Measurements from ENCODE around the gene NUDT16.

Gene NUDT16

DNA sequence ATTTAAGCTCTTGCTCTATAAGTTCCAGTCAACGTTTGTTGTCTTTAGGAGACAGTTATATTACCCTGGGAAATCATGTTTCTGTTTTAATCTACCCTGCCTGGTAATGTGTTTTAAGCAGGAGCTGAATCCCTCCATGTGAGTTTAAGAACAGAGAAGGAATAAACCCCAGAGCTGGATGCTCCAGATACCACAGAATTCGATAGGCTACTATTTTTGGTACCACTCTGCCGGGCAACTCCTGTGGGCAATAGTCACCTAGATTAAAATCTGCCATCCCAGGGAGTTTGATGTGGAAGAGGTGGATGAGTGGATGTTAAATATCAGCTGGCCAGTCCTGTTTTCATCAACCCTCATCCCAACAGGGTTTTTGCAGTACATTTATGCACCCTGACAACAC lies 20.4 kb downstream of the NUDT16 start:
- H3K9me3 ChIP-seq (ENCODE audit: control insufficient read depth, low read length), result no peaks in the 10 kb centered on the region
- DNase-seq, result no peak
- H3K4me1 ChIP-seq (ENCODE audit: control insufficient read depth, insufficient read depth, low read length, poor library complexity, severe bottlenecking), result no peaks in the 10 kb centered on the region
- no peak overlapping the region for H3K4me3 ChIP-seq (ENCODE audit: insufficient read depth, low read depth, low read length, poor library complexity, severe bottlenecking)
- no peaks in the 10 kb centered on the region for H3K27me3 ChIP-seq (replicated peaks; ENCODE audit: control insufficient read depth, insufficient read depth, low read length, poor library complexity, severe bottlenecking)
- H3K27ac ChIP-seq (ENCODE audit: insufficient read depth, low read length, poor library complexity, severe bottlenecking), result no peak overlapping the region
- no peaks in the 10 kb centered on the region for H3K36me3 ChIP-seq (ENCODE audit: control insufficient read depth, insufficient read depth, low read length)

DNA sequence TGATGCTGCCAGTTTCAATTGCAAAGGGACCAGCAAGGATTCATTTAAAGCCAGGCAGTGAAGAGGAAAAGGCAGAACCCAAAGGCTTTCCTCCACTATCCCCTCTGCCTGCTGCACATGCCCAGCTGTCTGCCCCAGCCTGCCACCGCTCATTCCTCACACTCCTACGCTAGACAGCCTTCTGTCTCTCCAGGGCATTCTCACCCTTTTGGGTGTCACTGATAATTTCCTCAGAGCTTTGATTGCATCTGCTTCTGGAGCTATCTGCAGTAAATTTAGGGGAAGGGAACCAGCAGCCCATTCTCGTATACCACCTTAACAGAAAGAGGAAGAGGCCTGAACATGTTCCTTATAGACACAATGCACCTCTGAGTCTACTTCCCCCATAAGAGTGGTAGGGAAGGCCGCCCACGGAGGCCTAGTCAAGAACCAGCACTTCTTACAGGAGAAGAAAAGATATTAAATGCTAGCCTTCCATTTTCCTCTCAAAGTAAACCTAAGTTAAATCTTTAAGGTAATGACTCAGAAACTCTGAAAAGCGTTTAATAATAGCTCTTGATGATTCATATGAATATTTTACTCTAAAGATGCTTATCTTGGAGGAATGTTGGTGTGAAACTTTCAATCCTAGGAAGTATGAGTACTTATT lies 20.9 kb downstream of the NUDT16 start:
- Histone ChIP-seq H3K36me3 (ENCODE audit: control insufficient read depth, insufficient read depth, low read length) (no peaks in the 10 kb centered on the region), H3K4me3 (ENCODE audit: insufficient read depth, low read depth, low read length, poor library complexity, severe bottlenecking) (no peak overlapping the region), H3K27me3 (replicated peaks; ENCODE audit: control insufficient read depth, insufficient read depth, low read length, poor library complexity, severe bottlenecking) (no peaks in the 10 kb centered on the region), H3K4me1 (ENCODE audit: control insufficient read depth, insufficient read depth, low read length, poor library complexity, severe bottlenecking) (no peaks in the 10 kb centered on the region), H3K27ac (ENCODE audit: insufficient read depth, low read length, poor library complexity, severe bottlenecking) (no peak overlapping the region), H3K9me3 (ENCODE audit: control insufficient read depth, low read length) (no peaks in the 10 kb centered on the region)
- no peak for DNase-seq

DNA sequence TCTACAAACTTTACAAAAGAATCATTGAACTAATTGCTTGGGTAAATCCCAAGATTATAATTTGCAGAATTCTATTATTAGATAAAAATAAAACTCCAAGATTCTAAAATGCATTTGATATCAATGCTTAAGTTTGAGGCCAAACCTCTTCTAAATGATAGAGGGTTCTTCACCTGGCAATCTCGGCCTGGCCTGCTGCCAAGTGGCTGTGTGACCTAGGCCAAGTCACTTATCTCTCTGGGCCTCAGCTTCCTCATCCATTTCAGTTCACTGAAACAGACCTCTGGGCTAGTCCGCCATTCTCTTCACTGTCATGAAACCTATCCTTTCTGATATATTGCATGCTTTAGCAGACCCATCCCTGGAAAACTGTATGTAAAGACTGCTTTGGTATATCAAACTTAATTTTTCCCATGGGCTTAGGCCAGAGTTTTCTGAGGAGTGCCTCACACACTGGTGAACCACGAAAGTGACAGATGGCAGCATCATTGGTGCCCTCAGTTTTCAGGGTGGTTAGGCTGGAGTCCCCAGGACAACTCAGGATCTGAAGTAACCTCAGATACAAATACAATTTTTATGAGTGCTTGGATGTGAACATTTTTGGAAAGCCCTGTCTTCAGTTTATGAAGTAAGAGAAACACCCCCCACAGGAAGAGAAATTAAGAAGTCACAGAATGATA lies 21.8 kb downstream of the NUDT16 start:
- H3K36me3 ChIP-seq (ENCODE audit: control insufficient read depth, insufficient read depth, low read length), result no peaks in the 10 kb centered on the region
- H3K27ac ChIP-seq (ENCODE audit: insufficient read depth, low read length, poor library complexity, severe bottlenecking), result no peak overlapping the region
- no peak overlapping the region for H3K4me3 ChIP-seq (ENCODE audit: insufficient read depth, low read depth, low read length, poor library complexity, severe bottlenecking)
- no peaks in the 10 kb centered on the region for H3K9me3 ChIP-seq (ENCODE audit: control insufficient read depth, low read length)
- DNase-seq, result no peak
- H3K4me1 ChIP-seq (ENCODE audit: control insufficient read depth, insufficient read depth, low read length, poor library complexity, severe bottlenecking), result no peaks in the 10 kb centered on the region
- no peaks in the 10 kb centered on the region for H3K27me3 ChIP-seq (replicated peaks; ENCODE audit: control insufficient read depth, insufficient read depth, low read length, poor library complexity, severe bottlenecking)

DNA sequence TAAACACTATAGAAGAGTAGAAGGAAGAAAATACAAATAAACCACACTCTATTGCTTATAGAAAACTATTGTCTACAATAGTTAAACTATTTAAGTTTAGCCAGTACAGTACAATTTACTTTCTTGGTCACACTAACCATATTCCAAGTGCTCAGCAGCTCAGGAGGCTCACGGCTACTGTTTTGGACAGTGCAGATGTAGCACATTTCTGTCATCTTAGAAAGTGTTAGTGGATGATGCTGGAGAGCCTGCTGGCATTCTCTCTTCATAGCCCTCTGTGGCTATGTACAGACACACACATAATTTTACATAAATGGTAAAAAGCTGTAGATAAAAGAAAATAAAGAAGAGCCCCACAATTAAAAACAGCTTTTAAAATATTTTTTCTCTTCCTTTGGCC lies 23.8 kb downstream of the NUDT16 start:
- H3K36me3 ChIP-seq (ENCODE audit: control insufficient read depth, insufficient read depth, low read length), result no peaks in the 10 kb centered on the region
- H3K9me3 ChIP-seq (ENCODE audit: control insufficient read depth, low read length), result no peaks in the 10 kb centered on the region
- no peaks in the 10 kb centered on the region for H3K27me3 ChIP-seq (replicated peaks; ENCODE audit: control insufficient read depth, insufficient read depth, low read length, poor library complexity, severe bottlenecking)
- DNase-seq, result no peak
- no peak overlapping the region for H3K4me3 ChIP-seq (ENCODE audit: insufficient read depth, low read depth, low read length, poor library complexity, severe bottlenecking)
- no peaks in the 10 kb centered on the region for H3K4me1 ChIP-seq (ENCODE audit: control insufficient read depth, insufficient read depth, low read length, poor library complexity, severe bottlenecking)
- H3K27ac ChIP-seq (ENCODE audit: insufficient read depth, low read length, poor library complexity, severe bottlenecking), result no peak overlapping the region

DNA sequence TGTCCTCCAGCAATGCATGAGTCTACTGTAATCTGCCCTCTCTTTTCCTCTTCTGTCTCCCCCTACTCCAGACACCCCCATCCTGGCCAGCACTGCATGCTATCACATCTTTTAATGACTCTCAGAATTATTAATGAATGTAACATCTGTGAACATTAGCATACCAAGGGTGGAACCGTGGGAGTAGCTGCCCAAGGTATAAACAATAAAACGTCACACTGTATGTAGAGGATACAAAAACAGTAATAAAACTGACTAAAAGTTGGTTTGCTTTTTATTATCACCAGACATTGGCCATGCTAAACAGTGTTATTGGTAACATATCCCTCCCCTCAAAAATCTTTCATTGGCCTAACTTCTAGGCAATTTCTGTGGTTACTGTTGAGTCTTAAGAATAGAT lies 24.7 kb downstream of the NUDT16 start:
- DNase-seq, result no peak
- Histone ChIP-seq H3K36me3 (ENCODE audit: control insufficient read depth, insufficient read depth, low read length) (no peaks in the 10 kb centered on the region), H3K9me3 (ENCODE audit: control insufficient read depth, low read length) (no peaks in the 10 kb centered on the region), H3K27ac (ENCODE audit: insufficient read depth, low read length, poor library complexity, severe bottlenecking) (no peak overlapping the region), H3K4me3 (ENCODE audit: insufficient read depth, low read depth, low read length, poor library complexity, severe bottlenecking) (no peak overlapping the region), H3K27me3 (replicated peaks; ENCODE audit: control insufficient read depth, insufficient read depth, low read length, poor library complexity, severe bottlenecking) (no peaks in the 10 kb centered on the region), H3K4me1 (ENCODE audit: control insufficient read depth, insufficient read depth, low read length, poor library complexity, severe bottlenecking) (no peaks in the 10 kb centered on the region)

DNA sequence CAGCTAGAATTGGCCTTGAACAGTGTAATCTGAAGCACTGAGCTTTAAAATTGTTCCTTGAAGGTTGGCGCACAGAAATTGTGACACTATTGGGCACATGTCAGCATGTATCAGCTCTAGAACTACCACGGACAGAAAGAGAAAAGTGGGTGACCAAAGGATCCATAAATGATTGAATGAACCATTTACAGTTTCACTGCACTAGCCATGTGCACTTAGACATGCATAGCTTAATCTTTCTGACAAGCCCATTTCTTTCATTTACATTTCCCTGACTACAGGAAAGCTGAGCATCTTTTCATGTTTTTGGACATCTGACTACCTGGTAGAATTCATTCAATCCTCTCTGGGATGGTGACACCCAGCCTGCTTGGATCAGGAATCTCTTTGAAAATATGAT lies 36.2 kb downstream of the NUDT16 start:
- H3K27me3 ChIP-seq (replicated peaks; ENCODE audit: control insufficient read depth, insufficient read depth, low read length, poor library complexity, severe bottlenecking), result no peaks in the 10 kb centered on the region
- H3K9me3 ChIP-seq (ENCODE audit: control insufficient read depth, low read length), result no peaks in the 10 kb centered on the region
- no peaks in the 10 kb centered on the region for H3K36me3 ChIP-seq (ENCODE audit: control insufficient read depth, insufficient read depth, low read length)
- no peak overlapping the region for H3K4me3 ChIP-seq (ENCODE audit: insufficient read depth, low read depth, low read length, poor library complexity, severe bottlenecking)
- H3K4me1 ChIP-seq (ENCODE audit: control insufficient read depth, insufficient read depth, low read length, poor library complexity, severe bottlenecking), result no peaks in the 10 kb centered on the region
- no peak for DNase-seq
- no peak overlapping the region for H3K27ac ChIP-seq (ENCODE audit: insufficient read depth, low read length, poor library complexity, severe bottlenecking)

DNA sequence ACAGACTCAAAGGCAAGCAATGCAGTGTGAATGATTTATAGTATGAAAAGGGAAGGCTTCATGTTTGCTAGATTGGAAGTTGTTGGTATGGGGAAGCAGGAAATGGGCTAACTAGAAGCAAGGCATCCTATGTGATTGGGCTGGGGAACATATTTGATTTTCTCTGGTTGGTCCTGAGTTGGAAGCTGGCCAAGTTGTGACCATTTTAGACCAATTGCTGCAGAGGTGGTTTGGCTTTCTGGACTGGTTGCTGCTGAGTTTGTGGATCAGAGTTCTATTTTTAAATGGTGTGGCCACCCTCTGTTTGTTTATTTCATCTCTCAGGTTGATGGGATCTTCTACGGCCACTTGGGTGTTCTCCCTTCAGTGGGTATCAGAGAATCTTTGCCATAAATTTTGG lies 39.7 kb downstream of the NUDT16 start:
- Histone ChIP-seq H3K4me1 (ENCODE audit: control insufficient read depth, insufficient read depth, low read length, poor library complexity, severe bottlenecking) (no peaks in the 10 kb centered on the region), H3K4me3 (ENCODE audit: insufficient read depth, low read depth, low read length, poor library complexity, severe bottlenecking) (no peak overlapping the region), H3K27ac (ENCODE audit: insufficient read depth, low read length, poor library complexity, severe bottlenecking) (no peak overlapping the region), H3K9me3 (ENCODE audit: control insufficient read depth, low read length) (no peaks in the 10 kb centered on the region), H3K27me3 (replicated peaks; ENCODE audit: control insufficient read depth, insufficient read depth, low read length, poor library complexity, severe bottlenecking) (no peaks in the 10 kb centered on the region), H3K36me3 (ENCODE audit: control insufficient read depth, insufficient read depth, low read length) (no peaks in the 10 kb centered on the region)
- DNase-seq, result no peak

DNA sequence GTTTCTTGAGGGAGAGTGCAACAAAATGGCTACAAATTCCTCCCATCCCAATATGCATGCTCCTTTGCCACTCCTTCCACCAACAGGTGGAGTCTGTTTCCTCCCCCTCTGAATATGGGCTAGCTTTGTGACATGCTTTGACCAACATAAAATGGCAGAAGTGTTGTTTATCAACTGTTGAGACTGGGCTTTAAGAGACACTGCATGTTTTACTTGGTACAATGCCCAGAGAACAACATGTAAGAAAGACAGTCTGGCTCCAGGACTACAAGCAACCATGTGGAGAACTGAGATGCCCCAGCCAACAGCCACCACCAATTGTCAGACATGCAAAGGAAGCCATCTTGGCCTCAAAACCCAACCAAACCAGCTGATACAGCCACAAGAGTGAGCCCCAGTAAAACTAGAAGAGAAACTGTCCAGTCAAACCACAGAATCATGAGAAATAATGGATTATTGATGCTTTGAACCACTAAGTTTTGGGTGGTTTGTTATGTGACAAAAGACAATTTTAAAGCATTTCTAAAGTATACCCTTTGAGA lies 40.5 kb downstream of the NUDT16 start:
- no peaks in the 10 kb centered on the region for H3K9me3 ChIP-seq (ENCODE audit: control insufficient read depth, low read length)
- H3K36me3 ChIP-seq (ENCODE audit: control insufficient read depth, insufficient read depth, low read length), result no peaks in the 10 kb centered on the region
- no peak for DNase-seq
- no peak overlapping the region for H3K27ac ChIP-seq (ENCODE audit: insufficient read depth, low read length, poor library complexity, severe bottlenecking)
- no peaks in the 10 kb centered on the region for H3K4me1 ChIP-seq (ENCODE audit: control insufficient read depth, insufficient read depth, low read length, poor library complexity, severe bottlenecking)
- H3K4me3 ChIP-seq (ENCODE audit: insufficient read depth, low read depth, low read length, poor library complexity, severe bottlenecking), result no peak overlapping the region
- H3K27me3 ChIP-seq (replicated peaks; ENCODE audit: control insufficient read depth, insufficient read depth, low read length, poor library complexity, severe bottlenecking), result no peaks in the 10 kb centered on the region

DNA sequence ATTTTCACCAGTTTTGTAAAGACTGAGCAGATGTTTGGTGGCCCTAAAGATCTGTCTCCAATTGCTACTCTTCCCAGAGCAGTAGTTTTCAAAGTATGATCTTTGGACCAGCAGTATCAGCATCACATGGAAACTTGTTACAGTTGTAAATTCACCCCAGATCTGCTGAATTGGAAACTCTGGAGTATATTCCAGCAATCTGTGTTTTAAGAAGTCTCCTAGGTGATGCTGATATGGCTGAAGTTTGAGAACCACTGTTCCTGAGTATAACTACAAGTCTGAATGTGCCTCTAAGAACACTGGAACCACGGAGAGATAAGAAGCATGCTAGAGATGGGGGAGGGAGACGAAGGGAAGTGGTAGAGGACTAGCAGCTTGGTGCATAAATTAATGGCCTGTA lies 45.7 kb downstream of the NUDT16 start:
- H3K27me3 ChIP-seq (replicated peaks; ENCODE audit: control insufficient read depth, insufficient read depth, low read length, poor library complexity, severe bottlenecking), result no peaks in the 10 kb centered on the region
- no peak overlapping the region for H3K4me3 ChIP-seq (ENCODE audit: insufficient read depth, low read depth, low read length, poor library complexity, severe bottlenecking)
- no peaks in the 10 kb centered on the region for H3K9me3 ChIP-seq (ENCODE audit: control insufficient read depth, low read length)
- no peaks in the 10 kb centered on the region for H3K36me3 ChIP-seq (ENCODE audit: control insufficient read depth, insufficient read depth, low read length)
- no peak for DNase-seq
- H3K27ac ChIP-seq (ENCODE audit: insufficient read depth, low read length, poor library complexity, severe bottlenecking), result no peak overlapping the region
- no peaks in the 10 kb centered on the region for H3K4me1 ChIP-seq (ENCODE audit: control insufficient read depth, insufficient read depth, low read length, poor library complexity, severe bottlenecking)

DNA sequence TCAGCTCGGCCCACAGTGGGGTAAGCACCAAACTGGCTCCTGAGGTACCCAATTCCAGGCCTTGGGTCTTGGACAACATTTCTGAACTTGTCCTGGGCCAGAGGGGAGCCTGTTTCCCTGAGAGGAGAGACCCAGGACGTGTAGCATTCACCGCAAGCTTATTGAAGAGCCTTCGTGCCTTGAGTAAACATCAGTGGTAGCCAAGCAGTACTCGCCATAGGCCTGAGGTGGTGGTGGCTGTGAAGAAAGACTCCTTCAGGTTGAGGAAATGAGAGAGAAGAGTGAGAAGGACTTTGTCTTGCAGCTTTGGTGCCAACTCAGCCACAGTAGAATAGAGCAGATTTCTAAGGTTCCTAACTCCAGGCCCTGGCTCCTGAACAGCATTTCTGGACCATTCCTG lies 50.2 kb downstream of the NUDT16 start:
- no peak overlapping the region for H3K4me3 ChIP-seq (ENCODE audit: insufficient read depth, low read depth, low read length, poor library complexity, severe bottlenecking)
- H3K9me3 ChIP-seq (ENCODE audit: control insufficient read depth, low read length), result no peaks in the 10 kb centered on the region
- H3K27ac ChIP-seq (ENCODE audit: insufficient read depth, low read length, poor library complexity, severe bottlenecking), result no peak overlapping the region
- H3K36me3 ChIP-seq (ENCODE audit: control insufficient read depth, insufficient read depth, low read length), result no peaks in the 10 kb centered on the region
- no peak for DNase-seq
- H3K27me3 ChIP-seq (replicated peaks; ENCODE audit: control insufficient read depth, insufficient read depth, low read length, poor library complexity, severe bottlenecking), result no peaks in the 10 kb centered on the region
- no peaks in the 10 kb centered on the region for H3K4me1 ChIP-seq (ENCODE audit: control insufficient read depth, insufficient read depth, low read length, poor library complexity, severe bottlenecking)

All from effector memory CD4-positive, alpha-beta T cell (primary cell).